CD4-positive, alpha-beta T cell treated with Interleukin-17A for 1 hour (primary cell): ENCODE measurements around the gene MCM10.

Experiments used
- DNase-seq: peaks from one replicate; pipeline ENCODE4 v3.0.0-alpha.2; 2020

The MCM10 gene

DNA sequence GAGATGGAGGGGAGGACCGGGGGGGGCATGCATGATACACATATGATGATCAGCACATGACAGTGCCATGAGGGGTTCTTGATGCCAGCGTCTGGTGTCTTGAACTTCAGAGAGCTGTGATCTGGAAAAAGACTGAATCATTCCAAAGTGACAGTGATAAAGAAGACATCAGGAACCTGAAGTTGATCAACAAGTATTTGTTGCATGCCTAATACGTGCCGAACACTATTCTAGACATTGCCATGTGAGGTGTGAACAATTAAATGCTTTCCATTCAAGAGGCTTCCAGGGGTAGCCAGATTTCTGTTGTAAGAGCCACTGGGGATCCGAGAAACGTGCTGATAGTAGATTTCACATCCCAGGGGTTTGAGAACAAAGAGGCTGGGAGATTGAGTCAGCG is 6.2 kb downstream of the MCM10 start:
- DNase-seq = no peak

DNA sequence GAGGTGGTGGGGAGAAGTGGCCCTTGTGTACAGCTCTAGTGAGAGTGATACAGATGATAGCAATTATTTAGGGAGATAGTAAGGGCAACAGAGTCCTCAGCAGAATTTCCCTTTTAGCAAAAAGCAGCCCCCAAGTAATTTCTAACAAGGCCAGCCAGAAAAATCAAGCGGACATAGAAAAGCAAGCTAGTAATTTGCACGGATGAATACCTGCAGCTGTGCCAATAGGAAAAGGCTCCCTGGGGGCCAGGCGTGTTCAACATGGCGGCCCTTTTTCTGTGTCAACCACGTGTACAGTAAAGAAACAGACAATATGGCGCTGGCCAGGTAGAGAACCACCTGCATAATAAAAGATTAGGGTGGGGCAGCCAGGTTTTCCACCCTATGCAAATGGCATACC is 7.4 kb downstream of the MCM10 start:
- no peak for DNase-seq

DNA sequence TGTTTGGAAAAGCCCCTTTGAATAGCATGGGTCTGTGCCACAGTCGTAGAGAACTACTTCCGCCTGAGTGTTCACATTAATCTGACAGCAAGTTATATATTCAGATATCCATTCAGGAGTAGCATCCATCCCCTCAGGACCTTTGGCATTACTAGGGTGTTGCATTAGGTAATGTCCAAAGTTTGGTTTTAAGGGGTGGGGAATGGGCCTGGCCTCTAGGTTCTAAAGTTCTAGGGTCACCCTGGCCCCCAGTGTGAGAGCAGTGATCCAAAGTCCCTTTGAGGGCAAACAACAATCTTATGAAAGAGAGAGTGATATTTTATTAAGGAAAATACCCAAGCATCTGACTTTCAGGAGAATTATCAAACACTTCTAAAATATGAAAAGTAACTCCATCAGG is 12.3 kb downstream of the MCM10 start:
- no peak for DNase-seq

DNA sequence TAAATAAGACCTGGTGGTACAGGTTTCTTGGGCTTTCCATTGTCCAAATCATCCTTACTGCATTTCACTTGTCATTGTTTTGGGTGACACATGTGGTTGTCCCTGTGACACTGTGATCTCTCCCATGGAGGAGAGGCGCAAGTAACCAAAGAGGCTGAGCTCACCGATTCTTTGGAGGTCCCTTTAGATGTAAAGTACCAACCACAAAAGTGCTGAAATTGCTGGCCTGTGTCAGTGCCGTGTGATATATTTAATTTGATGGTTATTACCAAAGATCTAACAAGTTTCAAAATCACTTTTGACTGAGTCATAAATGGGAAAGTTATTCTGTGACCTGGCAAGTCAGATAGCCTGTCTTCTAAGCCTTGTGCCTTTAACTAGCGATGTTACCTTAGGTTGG is 19.4 kb downstream of the MCM10 start:
- no peak for DNase-seq

DNA sequence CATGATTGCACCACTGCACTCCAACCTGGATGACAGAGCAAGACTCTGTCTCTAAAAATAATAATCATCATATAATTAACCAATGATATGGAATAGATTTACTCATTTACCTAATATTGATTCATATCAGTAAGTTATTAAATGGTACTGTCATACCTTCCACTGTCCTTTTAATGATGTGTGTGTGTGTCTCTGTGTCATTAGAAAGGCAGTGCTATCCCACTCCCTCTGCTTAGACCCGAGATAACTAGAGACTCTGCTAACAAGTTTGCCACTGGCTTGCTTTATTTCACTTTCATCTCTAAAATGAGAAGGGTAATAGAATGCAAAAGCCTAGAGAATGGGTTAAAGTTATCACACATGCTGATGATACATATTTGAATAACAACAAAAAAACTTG is 21.1 kb downstream of the MCM10 start:
- no peak for DNase-seq

DNA sequence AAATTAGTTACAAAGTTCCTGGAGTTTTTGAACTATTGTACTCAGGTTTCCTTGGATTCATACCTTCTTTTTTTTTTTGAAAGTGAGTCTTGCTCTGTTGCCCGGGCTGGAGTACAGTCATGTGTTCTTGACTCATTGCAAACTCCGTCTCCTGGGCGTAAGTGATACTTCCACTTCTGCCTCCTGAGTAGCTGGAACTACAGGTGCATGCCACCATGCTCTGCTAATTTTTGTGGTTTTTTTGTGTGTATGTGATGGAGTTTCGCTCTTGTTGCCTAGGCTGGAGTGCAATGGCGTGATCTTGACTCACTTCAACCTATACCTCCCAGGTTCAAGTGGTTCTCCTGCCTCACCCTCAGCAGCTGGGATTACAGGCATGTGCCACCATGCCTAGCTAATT is 22.3 kb downstream of the MCM10 start:
- DNase-seq = no peak

DNA sequence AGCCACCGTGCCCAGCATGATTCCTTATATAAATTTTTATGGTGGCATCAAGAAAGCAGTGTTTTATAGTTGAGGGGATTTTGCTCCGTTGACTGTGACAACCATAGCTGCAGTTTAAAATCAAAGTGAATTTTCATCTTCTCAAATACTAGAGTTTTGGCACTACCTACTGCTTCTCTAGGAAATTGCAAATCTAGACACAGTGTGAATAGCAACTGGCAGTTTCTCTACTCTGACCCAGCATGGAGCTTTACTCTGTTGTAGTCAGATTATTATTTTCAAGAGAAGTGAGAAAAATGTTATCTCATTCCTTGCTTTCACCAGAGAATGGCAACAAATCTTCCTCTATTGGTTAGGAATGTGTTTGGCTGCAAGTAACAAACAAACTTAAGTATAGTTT is 22.9 kb downstream of the MCM10 start:
- no peak for DNase-seq

DNA sequence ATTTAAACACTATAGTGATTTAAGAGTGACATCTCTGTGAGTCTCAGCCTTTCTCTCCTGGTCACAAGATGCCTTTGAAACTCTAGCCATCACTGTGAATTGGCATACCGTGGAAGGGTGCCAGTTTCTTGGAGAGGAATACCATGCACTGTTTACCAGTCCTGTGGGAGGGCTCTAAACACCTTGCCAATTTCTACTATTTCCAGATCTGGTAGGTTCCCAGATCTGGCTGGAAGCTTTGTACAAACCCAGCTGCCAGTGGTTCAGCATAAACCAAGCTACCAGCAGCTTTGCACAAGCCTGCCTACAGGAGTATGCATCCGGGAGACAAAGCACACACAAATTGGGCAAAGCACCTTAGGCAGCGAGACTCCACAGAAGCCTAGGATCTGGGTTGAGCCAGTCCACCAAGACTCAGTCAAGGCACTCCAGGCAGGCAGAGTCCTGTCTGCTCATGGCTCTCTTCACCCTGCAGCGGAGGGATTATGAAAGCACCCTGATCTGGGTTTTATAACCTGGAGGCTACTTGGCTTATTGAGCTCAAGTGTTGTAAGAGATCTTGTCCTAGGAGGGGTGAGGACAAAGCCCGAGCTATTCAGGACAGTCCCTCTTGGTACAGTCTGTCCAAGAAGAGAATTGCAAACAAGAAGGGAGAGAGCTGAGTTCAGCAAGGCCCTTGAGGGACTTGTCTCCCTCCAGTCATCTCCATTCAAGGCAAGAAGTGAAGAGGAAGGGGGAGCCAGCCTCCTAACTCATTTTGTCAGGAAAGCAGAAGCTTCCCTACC is 23.6 kb downstream of the MCM10 start:
- DNase-seq = no peak

DNA sequence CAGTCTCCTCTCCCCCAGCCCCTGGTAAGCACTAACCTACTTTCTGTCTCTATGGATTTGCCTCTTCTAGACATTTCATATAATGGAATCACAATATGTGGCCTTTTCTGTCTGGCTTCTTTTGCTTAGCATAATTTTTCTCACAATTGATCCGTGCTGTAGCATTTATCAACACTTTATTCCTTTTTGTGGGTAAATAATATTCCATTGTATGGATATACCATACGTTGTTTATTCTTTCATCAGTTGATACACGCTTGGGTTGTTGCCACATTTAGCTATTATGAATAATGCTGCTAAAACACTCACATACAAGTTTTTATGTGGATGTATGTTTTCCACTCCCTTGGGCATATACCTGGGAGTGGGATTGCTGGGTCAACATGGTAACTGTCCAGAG is 25.8 kb downstream of the MCM10 start:
- no peak for DNase-seq

DNA sequence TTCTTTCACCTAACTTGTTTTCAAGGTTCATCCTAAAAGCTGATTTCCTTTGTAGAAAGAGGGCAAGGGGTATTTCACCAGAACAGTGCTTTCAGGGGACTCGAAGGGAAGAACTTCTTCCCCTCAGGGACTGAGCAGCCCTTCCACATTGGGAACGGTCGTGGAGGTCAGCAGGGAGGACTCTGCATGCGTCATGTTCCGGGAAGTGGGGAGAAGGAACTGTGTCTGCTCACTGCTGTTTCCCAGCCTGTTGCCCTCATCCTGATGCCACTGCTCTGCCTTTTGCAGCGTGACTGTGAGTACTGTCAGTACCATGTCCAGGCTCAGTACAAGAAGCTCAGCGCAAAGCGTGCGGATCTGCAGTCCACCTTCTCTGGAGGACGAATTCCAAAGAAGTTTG is 27.2 kb downstream of the MCM10 start:
- no peak for DNase-seq

DNA sequence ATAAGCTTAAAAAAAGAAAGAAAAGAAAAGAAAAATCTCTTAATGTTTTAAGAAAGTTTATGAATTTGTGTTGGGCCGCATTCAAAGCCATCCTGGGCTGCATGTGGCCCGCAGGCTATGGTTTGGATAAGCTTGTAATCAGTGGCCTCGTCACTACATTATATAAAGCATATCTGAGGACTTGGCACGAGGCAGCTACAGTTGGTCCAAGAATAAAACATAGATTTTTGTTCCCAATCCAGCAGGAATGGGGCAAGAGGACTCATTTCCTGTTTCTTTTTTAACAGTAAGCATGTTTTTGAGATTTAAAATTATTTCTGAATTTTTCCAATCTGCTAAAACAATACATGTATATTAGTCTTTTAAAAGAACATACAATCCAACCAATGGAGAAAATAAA is 28.6 kb downstream of the MCM10 start:
- DNase-seq = no peak

DNA sequence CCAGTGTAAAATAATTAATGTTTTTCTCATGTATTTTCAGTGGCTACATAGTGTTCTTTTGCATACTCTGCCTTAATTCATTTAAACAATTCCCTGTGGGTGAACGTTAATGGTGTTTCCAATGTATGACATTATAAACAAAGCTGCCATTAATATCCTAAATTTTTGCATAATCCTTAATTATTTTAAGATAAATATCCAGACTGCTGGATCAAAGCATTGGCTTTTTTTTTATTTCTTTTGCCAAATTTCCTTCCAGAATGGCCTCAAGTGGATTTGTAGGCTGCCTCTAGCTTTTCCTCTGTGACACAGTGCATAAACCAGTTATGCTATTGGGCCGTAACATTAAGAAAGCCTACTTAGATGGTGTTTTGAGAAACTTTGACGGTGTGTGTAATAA is 29.5 kb downstream of the MCM10 start:
- no peak for DNase-seq

DNA sequence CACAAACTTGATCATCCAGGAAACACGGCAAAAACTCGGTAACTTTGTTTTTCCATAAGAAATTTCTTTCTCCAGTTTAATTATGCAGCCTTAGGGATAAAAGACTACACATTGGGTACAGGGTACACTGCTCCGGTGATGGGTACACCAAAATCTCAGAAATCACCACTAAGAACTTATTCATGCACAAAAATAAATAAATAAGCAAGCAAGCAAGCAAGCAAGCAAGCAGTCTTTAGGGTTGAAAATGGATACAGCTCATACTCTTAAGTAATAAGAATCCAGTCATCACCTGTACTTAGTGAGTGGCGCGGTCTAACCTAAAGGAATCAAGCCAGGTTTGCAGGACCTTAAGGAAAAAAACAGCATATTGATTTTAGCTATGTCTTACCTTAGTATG is 30.0 kb downstream of the MCM10 start:
- DNase-seq = no peak

DNA sequence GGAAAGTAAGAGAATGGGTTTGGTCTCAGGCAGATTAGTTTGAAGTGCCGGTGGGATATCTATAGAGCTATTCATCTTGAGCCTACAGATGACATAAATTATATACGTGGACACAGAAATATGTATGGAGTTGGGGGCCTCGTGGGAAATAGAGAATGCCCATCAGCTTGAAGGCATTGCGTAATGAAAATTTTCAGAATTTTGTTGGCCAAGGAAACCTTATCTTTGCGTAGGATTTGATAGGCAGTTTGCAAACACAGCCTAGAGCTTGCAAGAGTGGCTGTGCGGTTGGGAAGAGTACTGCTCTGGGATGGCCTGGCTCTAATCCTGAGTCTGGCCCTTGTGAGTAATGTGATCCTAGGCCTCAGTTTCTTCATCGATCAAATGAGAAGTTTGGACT is 32.3 kb downstream of the MCM10 start:
- no peak for DNase-seq

DNA sequence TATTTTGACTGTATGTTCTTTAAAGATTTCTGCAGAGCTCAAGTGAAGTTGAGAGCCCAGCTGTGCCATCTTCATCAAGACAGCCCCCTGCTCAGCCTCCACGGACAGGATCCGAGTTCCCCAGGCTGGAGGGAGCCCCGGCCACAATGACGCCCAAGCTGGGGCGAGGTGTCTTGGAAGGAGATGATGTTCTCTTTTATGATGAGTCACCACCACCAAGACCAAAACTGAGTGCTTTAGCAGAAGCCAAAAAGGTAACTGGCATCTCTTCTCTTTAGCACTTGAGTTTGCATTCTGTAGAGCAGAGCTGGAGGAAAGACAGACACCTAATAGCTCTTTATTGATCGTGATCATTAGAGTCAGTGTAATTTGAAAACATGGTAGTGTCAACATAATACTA is 33.7 kb downstream of the MCM10 start:
- no peak for DNase-seq

DNA sequence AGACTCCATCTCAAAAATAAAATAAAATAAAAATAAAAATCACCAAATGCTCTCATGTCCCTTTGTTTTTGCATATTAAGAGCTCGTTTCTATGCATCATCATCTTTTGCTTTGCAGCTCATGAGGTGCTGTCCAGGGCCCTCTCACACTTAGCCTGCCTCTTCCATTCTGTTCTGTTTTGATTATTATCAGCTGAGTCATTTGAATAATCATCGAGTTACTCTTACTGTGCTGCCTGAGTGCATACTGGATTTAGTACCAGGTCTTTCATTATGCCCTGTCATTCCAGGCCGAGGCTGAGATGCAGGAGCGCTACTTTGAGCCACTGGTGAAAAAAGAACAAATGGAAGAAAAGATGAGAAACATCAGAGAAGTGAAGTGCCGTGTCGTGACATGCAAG is 39.8 kb downstream of the MCM10 start:
- no peak for DNase-seq

DNA sequence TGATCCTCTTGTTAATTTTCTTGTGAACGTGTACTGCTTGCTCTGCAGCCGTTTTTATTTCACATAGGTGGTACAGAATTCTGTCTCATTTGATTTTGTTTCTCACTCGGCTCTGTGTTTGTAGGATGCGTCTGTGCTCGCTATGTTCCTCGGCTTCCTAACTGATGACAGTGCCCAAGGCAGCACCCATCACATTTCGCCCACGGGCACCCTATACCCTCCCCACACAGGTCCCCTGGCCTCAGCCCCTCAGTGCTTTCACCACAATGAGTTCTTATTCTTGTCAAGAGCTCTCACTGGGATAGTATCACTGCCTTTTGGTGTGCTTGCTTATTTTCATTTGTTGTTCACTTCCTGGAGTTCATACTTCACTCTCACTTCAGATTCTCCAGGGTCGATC is 44.7 kb downstream of the MCM10 start:
- no peak for DNase-seq

DNA sequence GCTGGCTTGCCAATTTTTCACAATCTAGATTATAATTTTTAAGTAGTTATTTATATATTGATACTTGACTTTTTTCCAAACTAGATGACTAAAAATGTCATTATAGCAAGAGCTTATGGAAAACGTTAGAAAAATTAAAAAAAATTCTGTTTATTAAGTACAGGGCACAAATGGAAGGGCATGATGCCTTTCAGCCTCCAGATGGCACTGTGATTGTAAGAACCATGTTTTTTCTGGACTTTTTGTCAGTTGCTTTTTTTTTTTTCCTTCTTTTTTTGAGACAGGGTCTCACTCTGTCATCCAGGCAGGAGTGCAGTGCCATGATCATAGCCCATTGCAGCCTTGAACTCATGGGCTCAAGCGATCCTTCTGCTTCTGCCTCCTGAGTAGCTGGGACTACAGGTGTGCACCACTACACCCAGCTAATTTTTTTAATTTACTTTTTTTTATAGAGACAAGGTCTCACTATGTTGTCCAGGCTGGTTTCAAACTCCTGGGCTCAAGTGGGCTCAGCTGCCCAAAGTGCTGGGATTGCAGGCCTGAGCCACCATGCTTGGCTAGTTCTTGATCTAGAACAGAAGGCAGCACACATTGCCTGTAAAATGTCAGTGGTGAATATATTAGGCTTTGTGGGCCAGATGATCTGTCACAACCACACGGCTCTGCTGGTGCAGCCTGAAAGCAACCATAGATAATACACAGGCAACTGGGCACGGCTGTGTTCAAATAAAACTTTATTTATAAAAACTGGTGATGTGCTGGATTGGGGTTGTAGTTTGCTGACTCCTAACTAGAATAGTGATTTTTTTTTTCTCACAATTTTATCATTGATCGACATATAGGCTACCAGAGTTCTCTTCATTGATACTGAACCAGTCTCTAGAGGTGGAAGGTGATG is 45.4 kb downstream of the MCM10 start:
- DNase-seq = no peak

DNA sequence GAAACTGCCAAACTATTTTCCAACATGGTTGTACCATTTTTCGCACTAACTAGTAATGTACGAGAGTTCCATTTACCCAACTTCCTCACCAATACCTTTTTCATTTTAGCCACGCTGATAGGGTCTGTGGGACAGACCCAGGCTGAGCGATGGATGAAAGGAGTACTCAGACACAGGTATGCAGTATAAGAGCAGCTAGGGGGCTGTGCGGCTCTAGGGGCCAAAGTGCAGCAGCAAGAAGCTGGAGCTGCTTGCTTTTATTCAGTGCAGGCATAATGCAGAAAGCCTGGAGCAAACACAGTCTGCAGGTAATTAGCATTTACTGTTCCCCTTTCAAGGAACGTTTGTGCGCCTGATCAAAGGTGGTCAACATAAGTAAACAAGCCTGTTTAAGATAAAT is 51.8 kb downstream of the MCM10 start:
- no peak for DNase-seq

DNA sequence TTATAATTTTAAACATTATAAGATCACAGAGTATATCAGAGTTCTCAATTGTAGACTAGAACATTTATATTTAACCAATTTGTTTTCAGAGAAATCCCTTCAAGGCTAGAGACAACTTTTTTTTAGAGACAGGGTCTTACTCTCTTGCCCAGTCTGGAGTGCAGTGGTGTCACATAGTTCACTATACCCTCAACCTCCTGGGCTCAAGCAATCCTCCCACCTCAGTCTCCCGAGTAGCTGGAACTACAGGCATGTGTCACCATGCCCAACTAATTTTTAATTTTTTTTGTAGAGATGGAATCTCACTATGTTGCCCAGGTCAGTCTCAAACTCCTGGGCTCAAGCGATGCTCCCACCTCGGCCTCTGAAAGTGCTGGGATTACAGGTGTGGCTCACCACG is 57.5 kb downstream of the MCM10 start:
- no peak for DNase-seq

DNA sequence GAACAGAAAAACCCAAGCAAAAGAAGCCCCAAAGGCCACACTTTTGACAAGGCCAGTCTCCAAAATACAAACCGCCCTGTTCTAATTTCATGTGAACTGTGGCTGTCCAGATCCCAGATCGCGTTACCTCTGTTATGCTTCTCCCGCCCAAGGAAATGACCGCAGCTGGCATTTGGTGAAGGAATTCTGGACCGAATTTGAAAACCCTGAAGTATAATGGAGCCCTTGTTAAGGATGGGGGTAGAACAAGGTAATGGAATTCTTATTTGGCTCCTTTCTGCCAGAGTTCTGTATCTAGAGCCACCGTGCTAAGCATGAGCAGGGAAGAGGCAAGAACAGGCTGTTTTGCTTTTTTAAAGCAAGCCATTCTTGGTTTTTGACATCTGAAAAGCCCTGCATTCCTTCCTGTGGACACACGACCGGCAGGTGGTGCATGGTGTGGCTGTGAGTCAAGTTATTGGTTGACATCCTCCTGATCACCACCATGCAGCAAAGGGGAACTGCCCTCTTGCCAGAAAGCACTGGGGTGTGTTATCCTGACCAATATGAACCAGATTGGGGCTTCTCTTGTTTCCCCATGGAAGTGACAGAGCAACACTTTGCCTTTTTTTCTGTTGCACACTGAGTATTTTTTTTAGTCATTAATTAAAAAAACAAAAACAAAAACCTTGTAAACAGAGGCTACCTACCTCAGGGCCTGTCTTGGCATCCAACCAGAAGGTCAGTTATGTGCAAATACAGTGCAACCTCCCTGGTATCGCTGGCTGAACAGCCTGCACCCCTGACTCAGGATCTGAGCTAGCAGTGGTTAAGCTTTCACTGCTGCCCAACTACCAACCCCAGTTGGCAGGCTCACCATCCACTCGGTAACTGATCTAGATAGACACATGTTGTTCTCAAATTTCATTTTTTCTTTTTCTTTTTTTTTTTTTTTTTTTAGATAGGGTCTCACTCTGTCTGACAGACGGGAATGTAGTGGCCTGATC is 58.6 kb downstream of the MCM10 start:
- DNase-seq = no peak

DNA sequence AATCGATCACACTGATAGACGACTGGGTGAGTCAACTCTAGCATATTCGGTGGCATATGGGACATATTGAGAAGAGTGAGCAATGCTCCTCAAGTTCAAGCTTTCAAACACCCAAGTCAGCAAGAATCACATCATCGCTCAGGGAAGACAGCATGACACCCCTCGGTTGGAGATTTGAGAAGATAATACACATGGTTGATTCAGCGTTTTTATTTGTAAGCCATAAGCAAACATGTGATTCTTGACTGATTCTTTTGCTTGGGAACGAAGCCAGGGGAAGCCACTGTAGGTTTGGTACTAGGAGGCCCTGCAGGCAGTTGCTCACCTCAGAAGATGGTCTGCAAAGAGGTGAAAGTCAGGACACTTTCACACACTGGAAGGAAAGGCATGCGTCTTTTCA is 60.2 kb downstream of the MCM10 start:
- no peak for DNase-seq

DNA sequence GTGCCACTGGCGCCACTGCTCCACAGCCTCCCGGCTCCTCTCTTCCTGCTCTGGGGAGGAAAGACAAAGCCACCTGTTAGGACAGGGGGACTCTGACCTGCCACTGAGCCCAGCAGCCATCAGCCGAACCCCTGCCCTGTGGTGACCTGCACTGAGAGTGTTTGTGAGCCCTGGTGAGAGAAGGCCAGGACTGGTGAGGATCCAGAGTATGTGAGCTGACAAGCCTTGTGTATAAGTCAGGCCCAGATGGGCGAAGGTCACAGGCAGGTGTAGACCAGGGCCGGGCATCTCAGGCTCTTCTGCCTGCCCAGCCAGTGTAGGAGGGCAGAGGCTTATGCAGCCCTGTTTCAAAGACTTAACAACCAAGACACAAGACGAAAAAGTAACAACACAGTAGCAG is 60.8 kb downstream of the MCM10 start:
- no peak for DNase-seq
